Measurements from ENCODE around the gene WDFY2. TPM values are rescaled to one million over a fixed set of nuclear protein-coding genes. Genes with fewer than 3 reads are reported as not detected.

The WDFY2 gene
- polyA plus RNA-seq, 1 donor from 2014 or later = 5.3 TPM

DNA sequence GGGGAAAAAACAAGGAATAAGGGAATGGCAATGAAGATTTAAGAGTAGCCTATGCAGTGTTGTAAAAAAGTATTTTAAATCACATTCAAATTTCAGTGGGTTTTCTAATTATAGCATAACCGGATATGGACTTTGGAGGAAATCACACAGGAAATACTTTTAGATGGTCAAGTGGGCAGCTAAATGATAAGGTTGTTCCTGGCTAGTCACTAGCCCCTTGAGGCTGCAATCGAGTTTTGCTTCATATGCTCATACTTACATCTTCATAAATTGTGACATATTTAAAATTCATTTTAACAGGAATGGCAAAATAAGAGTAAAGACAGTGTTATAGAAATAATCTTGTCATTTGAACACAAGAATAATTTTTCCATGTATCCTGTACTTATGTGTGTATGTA is 88.9 kb downstream of the WDFY2 start:
- H3K9me3 ChIP-seq (ENCODE audit: low read length) = no peaks in the 10 kb centered on the region
- no peak for TF ChIP-seq TAF1 (IDR thresholded peaks at IDR 0.05; ENCODE audit: low read depth)
- no peak for TF ChIP-seq POLR2AphosphoS5 (IDR thresholded peaks at IDR 0.05)
- no peak for TF ChIP-seq MXI1 (conservative IDR thresholded peaks at IDR 0.05; ENCODE audit: poor library complexity, severe bottlenecking)
- no peak for TF ChIP-seq SMC3 (conservative IDR thresholded peaks at IDR 0.05; ENCODE audit: poor library complexity)
- no peak for TF ChIP-seq EZH2 (IDR thresholded peaks at IDR 0.05; ENCODE audit: borderline replicate concordance, insufficient read depth, low read length, poor library complexity, severe bottlenecking)
- no peak for TF ChIP-seq EP300 (conservative IDR thresholded peaks at IDR 0.05; ENCODE audit: poor library complexity, severe bottlenecking)
- TF ChIP-seq, protein P1, sequence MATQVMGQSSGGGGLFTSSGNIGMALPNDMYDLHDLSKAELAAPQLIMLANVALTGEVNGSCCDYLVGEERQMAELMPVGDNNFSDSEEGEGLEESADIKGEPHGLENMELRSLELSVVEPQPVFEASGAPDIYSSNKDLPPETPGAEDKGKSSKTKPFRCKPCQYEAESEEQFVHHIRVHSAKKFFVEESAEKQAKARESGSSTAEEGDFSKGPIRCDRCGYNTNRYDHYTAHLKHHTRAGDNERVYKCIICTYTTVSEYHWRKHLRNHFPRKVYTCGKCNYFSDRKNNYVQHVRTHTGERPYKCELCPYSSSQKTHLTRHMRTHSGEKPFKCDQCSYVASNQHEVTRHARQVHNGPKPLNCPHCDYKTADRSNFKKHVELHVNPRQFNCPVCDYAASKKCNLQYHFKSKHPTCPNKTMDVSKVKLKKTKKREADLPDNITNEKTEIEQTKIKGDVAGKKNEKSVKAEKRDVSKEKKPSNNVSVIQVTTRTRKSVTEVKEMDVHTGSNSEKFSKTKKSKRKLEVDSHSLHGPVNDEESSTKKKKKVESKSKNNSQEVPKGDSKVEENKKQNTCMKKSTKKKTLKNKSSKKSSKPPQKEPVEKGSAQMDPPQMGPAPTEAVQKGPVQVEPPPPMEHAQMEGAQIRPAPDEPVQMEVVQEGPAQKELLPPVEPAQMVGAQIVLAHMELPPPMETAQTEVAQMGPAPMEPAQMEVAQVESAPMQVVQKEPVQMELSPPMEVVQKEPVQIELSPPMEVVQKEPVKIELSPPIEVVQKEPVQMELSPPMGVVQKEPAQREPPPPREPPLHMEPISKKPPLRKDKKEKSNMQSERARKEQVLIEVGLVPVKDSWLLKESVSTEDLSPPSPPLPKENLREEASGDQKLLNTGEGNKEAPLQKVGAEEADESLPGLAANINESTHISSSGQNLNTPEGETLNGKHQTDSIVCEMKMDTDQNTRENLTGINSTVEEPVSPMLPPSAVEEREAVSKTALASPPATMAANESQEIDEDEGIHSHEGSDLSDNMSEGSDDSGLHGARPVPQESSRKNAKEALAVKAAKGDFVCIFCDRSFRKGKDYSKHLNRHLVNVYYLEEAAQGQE (IDR thresholded peaks at IDR 0.05; ENCODE audit: borderline replicate concordance) = no peak
- TF ChIP-seq, protein P2, sequence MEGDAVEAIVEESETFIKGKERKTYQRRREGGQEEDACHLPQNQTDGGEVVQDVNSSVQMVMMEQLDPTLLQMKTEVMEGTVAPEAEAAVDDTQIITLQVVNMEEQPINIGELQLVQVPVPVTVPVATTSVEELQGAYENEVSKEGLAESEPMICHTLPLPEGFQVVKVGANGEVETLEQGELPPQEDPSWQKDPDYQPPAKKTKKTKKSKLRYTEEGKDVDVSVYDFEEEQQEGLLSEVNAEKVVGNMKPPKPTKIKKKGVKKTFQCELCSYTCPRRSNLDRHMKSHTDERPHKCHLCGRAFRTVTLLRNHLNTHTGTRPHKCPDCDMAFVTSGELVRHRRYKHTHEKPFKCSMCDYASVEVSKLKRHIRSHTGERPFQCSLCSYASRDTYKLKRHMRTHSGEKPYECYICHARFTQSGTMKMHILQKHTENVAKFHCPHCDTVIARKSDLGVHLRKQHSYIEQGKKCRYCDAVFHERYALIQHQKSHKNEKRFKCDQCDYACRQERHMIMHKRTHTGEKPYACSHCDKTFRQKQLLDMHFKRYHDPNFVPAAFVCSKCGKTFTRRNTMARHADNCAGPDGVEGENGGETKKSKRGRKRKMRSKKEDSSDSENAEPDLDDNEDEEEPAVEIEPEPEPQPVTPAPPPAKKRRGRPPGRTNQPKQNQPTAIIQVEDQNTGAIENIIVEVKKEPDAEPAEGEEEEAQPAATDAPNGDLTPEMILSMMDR (IDR thresholded peaks at IDR 0.05; ENCODE audit: poor library complexity, severe bottlenecking) = no peak
- no peak for TF ChIP-seq RAD21 (conservative IDR thresholded peaks at IDR 0.05)
- H3K79me2 ChIP-seq (replicated peaks; ENCODE audit: insufficient read depth, low read length) = peaks cover 12% of the 10 kb centered on the region
- H3K36me3 ChIP-seq (ENCODE audit: insufficient read depth, low read length) = no peaks in the 10 kb centered on the region
- no peaks in the 10 kb centered on the region for H3K27me3 ChIP-seq (ENCODE audit: insufficient read depth, low read depth, low read length)
- H4K20me1 ChIP-seq (ENCODE audit: insufficient read depth) = no peaks in the 10 kb centered on the region
- no peak overlapping the region for H2AFZ ChIP-seq (ENCODE audit: low read depth, low read length)
- H3K9me2 ChIP-seq (ENCODE audit: insufficient read depth, low read length) = no peaks in the 10 kb centered on the region
- no peak overlapping the region for H3K27ac ChIP-seq (ENCODE audit: low read length)
- no peak overlapping the region for H3K4me3 ChIP-seq (ENCODE audit: low read length)
- no peak overlapping the region for H3K9ac ChIP-seq (ENCODE audit: low read length)
- H3F3A ChIP-seq (ENCODE audit: insufficient read depth, low read length, poor library complexity, severe bottlenecking) = no peaks in the 10 kb centered on the region
- no peak overlapping the region for H3K4me2 ChIP-seq (ENCODE audit: low read length)

DNA sequence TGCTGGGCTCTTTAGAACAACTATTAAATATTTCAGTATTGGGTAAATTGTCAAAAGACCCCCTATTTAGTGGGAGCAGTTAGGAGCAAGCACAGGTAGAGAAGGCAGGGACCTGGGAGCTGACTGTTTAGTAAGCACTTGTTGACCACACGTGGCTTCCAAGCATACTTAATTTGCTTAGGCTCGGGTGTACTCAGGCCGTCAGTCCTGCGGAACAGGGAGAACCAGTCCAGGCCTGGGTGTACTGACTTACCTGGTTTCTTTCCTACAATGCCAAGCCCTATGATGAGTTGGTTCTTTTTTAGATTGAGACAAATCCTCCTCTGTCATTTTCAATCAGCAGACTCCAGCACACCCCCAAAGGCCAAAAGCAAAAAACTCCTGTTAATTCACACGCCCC is 90.0 kb downstream of the WDFY2 start:
- Histone ChIP-seq H3K79me2 (replicated peaks; ENCODE audit: insufficient read depth, low read length) (peaks cover 12% of the 10 kb centered on the region), H3F3A (ENCODE audit: insufficient read depth, low read length, poor library complexity, severe bottlenecking) (no peaks in the 10 kb centered on the region), H3K27ac (ENCODE audit: low read length) (no peak overlapping the region), H2AFZ (ENCODE audit: low read depth, low read length) (no peak overlapping the region), H3K4me3 (ENCODE audit: low read length) (no peak overlapping the region), H3K9me2 (ENCODE audit: insufficient read depth, low read length) (no peaks in the 10 kb centered on the region), H3K27me3 (ENCODE audit: insufficient read depth, low read depth, low read length) (no peaks in the 10 kb centered on the region), H3K9ac (ENCODE audit: low read length) (no peak overlapping the region), H3K4me2 (ENCODE audit: low read length) (no peak overlapping the region), H3K36me3 (ENCODE audit: insufficient read depth, low read length) (no peaks in the 10 kb centered on the region), H4K20me1 (ENCODE audit: insufficient read depth) (no peaks in the 10 kb centered on the region), H3K9me3 (ENCODE audit: low read length) (no peaks in the 10 kb centered on the region)
- no peak for TF ChIP-seq MXI1 (conservative IDR thresholded peaks at IDR 0.05; ENCODE audit: poor library complexity, severe bottlenecking)
- no peak for TF ChIP-seq TAF1 (IDR thresholded peaks at IDR 0.05; ENCODE audit: low read depth)
- TF ChIP-seq SMC3 (conservative IDR thresholded peaks at IDR 0.05; ENCODE audit: poor library complexity) = no peak
- TF ChIP-seq POLR2AphosphoS5 (IDR thresholded peaks at IDR 0.05) = no peak
- no peak for TF ChIP-seq RAD21 (conservative IDR thresholded peaks at IDR 0.05)
- TF ChIP-seq EP300 (conservative IDR thresholded peaks at IDR 0.05; ENCODE audit: poor library complexity, severe bottlenecking) = no peak
- TF ChIP-seq EZH2 (IDR thresholded peaks at IDR 0.05; ENCODE audit: borderline replicate concordance, insufficient read depth, low read length, poor library complexity, severe bottlenecking) = no peak
- TF ChIP-seq, protein P1 (IDR thresholded peaks at IDR 0.05; ENCODE audit: borderline replicate concordance) = no peak
- TF ChIP-seq, protein P2 (IDR thresholded peaks at IDR 0.05; ENCODE audit: poor library complexity, severe bottlenecking) = no peak
